Measurements from ENCODE around the gene PON3.

DNA sequence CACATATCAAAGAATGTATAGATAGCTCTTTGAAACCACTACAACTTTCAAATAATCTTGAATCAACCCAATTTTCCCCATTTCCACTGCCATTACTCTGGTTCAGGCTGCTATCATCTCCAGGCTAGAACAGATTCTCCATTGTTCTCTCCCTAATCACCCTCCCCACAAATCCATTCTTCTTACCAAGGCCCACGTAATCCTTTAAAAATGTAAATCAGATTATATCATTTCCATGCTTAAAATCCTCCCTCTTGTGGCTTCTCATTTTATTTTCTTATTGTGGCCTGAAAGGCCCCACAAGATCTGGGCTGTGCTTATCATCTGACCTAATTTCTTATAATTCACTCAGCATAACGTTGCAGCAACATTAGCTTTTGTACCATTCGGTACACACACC lies 68.8 kb downstream of the PON3 start:
- TF ChIP-seq MYC (IDR thresholded peaks at IDR 0.05; ENCODE audit: low read depth, low read length) (no peak), POLR2A (IDR thresholded peaks at IDR 0.05; ENCODE audit: extremely low read depth, insufficient read length) (no peak)
- TF ChIP-seq, protein P1, sequence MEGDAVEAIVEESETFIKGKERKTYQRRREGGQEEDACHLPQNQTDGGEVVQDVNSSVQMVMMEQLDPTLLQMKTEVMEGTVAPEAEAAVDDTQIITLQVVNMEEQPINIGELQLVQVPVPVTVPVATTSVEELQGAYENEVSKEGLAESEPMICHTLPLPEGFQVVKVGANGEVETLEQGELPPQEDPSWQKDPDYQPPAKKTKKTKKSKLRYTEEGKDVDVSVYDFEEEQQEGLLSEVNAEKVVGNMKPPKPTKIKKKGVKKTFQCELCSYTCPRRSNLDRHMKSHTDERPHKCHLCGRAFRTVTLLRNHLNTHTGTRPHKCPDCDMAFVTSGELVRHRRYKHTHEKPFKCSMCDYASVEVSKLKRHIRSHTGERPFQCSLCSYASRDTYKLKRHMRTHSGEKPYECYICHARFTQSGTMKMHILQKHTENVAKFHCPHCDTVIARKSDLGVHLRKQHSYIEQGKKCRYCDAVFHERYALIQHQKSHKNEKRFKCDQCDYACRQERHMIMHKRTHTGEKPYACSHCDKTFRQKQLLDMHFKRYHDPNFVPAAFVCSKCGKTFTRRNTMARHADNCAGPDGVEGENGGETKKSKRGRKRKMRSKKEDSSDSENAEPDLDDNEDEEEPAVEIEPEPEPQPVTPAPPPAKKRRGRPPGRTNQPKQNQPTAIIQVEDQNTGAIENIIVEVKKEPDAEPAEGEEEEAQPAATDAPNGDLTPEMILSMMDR (IDR thresholded peaks at IDR 0.05; ENCODE audit: low read depth, low read length): no peak

Measured in NB4 (cell line).